AG04449 (cell line): Measurements from ENCODE around the gene AK3.
"Not testable (repeated sequence)": the region's sequence is repeated elsewhere in the genome, so short reads cannot be mapped to it uniquely, and the experiment has no call there.

Experiments used
- CTCF ChIA-PET: fragments of 350-600 bp; formaldehyde crosslinking; extraction: SDS; loops from one replicate; lab custom pipeline; 2021; ENCODE audit warnings: antibody characterized with exemption; lab: Yijun Ruan, JAX
- POLR2A ChIA-PET: fragments of 400-600, 350-600 bp; formaldehyde crosslinking; extraction: SDS; loops from one replicate; lab custom pipeline; 2020; ENCODE audit warnings: antibody characterized with exemption, inconsistent platforms; lab: Yijun Ruan, JAX
- DNase-seq: peaks from one replicate; pipeline ENCODE4 v3.0.0-alpha.2; 2010; ENCODE audit warnings: low read depth, low spot score
- H3K4me3 ChIP-seq: 2 replicates; pipeline ENCODE4 v1.5.1; 2011; ENCODE audit warnings: low read depth, mild to moderate bottlenecking, control low read depth, low read length
- TF ChIP-seq, protein P1 (sequence below): IDR thresholded peaks from one replicate; pipeline ENCODE4 v1.5.1; 2011; ENCODE audit warnings: mild to moderate bottlenecking, moderate library complexity, low read length, control low read depth, inconsistent platforms; ENCODE audit not compliant: insufficient read depth; ENCODE audit errors: missing control alignments

AK3 gene

GRCh38 chr9:4781408-4781807 is 40.4 kb upstream of the AK3 start:
- TF ChIP-seq, protein P1, sequence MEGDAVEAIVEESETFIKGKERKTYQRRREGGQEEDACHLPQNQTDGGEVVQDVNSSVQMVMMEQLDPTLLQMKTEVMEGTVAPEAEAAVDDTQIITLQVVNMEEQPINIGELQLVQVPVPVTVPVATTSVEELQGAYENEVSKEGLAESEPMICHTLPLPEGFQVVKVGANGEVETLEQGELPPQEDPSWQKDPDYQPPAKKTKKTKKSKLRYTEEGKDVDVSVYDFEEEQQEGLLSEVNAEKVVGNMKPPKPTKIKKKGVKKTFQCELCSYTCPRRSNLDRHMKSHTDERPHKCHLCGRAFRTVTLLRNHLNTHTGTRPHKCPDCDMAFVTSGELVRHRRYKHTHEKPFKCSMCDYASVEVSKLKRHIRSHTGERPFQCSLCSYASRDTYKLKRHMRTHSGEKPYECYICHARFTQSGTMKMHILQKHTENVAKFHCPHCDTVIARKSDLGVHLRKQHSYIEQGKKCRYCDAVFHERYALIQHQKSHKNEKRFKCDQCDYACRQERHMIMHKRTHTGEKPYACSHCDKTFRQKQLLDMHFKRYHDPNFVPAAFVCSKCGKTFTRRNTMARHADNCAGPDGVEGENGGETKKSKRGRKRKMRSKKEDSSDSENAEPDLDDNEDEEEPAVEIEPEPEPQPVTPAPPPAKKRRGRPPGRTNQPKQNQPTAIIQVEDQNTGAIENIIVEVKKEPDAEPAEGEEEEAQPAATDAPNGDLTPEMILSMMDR: no peak
- no peak overlapping the region for H3K4me3 ChIP-seq
- ChIA-PET POLR2A (no interaction called here), CTCF (interaction anchor here (1.1 to 1.8 kb wide), 3 partner anchors 9 to 23 kb away, joined by 3 to 5 read pairs (median 3); no protein-coding TSS in a partner anchor)
- DNase-seq: no peak

DNA sequence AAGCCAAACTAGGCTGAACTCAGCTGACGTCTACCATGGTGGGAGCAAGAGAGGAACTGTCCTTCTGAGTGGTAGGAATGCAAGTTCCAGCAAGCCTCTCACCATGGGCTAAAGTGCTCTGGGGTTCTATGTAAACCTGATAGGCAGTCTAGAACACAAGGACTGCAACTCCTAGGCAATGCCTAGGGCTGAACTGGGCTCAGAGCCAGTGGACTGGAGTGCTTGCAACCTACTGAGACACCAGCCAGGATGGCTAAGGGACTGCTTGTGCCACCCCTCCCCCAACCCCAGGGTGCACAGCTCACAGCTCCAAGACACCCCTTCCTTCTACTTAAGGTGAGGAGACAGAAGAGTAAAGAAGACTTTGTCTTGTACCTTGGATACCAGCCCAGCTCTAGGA is 39.6 kb upstream of the AK3 start:
- TF ChIP-seq, protein P1: no peak
- no peak overlapping the region for H3K4me3 ChIP-seq
- ChIA-PET POLR2A (no interaction called here), CTCF (interaction anchor here (1.1 to 1.8 kb wide), 2 partner anchors 16 to 22 kb away, joined by 3 to 5 read pairs; no protein-coding TSS in a partner anchor)
- no peak for DNase-seq

DNA sequence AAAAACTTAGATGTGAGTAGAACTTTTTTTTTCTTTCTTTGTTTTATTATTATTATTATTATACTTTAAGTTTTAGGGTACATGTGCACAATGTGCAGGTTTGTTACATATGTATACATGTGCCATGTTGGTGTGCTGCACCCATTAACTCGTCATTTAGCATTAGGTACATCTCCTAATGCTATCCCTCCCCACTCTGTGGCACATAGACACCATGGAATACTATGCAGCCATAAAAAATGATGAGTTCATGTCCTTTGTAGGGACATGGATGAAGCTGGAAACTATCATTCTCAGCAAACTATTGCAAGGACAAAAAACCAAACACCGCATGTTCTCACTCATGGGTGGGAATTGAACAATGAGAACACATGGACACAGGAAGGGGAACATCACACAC is 34.0 kb upstream of the AK3 start:
- POLR2A ChIA-PET, H3K4me3 ChIP-seq, DNase-seq: not testable (repeated sequence)
- CTCF ChIA-PET: interaction anchor here (1.8 kb wide), 1 partner anchor 12 kb away, joined by 9 read pairs; no protein-coding TSS in a partner anchor

DNA sequence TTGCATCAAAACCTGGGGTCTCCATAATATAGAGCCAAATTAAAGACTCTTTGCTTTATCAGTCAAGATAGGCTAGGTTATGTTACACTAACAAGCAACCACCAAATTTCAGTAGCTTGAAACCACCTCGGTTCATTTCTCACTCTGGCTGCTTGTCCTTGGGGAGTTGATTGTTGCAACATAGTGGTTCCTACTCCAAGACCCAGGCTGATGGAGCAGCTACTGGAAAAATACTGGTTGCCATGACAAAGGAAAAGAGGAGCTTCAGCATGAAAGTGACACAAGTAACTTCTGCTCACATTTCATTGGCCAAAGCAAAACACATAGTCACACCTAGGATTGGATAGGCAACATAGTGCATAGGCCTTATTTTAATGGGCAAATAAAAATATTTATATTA is 33.2 kb upstream of the AK3 start:
- CTCF ChIA-PET: interaction anchor here (1.2 to 2.7 kb wide), 4 partner anchors 11 to 214 kb away, joined by 5 to 13 read pairs (median 8); no protein-coding TSS in a partner anchor
- no peak for DNase-seq

GRCh38 chr9:4771788-4772187 is 30.8 kb upstream of the AK3 start:
- no peak for DNase-seq
- CTCF ChIA-PET: interaction anchor here (0.9 to 2.7 kb wide), 3 partner anchors 10 to 216 kb away, joined by 3 to 13 read pairs (median 8); no protein-coding TSS in a partner anchor
- POLR2A ChIA-PET: no interaction called here
- TF ChIP-seq, protein P1: no peak
- H3K4me3 ChIP-seq: no peak overlapping the region

More for the DNA sequence above, 33.2 kb upstream of the AK3 start:
- H3K4me3 ChIP-seq: no peak overlapping the region
- POLR2A ChIA-PET: no interaction called here
- TF ChIP-seq, protein P1: no peak

GRCh38 chr9:4769321-4770080 is 28.5 kb upstream of the AK3 start:
- no peak overlapping the region for H3K4me3 ChIP-seq
- TF ChIP-seq, protein P1: no peak
- CTCF ChIA-PET: interaction anchor here (1.1 to 2.0 kb wide), 3 partner anchors 10 to 830 kb away, joined by 3 to 5 read pairs (median 4); no protein-coding TSS in a partner anchor
- no peak for DNase-seq
- POLR2A ChIA-PET: no interaction called here
